Activated T-cell treated with anti-CD3 and anti-CD28 coated beads, Interleukin-2, amount 50 U/mL, for 1 hour (primary cell): ENCODE measurements around the gene SORCS1.

Source experiments
- DNase-seq: peaks from one replicate; pipeline ENCODE4 v3.0.0-alpha.2; 2020

Gene SORCS1

DNA sequence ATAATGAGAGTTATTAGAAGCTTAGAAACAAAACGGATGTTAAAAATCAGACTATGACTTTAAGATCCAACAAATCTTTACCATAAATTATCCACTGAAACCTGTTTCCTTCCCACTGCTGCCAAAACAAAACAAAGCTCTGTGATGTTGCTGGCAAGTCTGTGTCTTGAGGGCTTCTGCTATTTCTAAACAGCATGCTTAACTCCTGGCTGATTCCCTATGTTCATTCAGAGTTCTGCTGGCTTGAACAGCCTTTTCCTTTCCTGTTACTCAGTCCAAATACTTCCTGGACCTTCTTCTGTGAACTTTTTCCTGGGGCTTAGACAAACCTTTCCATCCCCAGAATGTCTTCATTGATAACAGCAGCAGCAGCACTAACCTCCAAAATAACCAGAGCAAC, 448.1 kb downstream of the SORCS1 start:
- no peak for DNase-seq

DNA sequence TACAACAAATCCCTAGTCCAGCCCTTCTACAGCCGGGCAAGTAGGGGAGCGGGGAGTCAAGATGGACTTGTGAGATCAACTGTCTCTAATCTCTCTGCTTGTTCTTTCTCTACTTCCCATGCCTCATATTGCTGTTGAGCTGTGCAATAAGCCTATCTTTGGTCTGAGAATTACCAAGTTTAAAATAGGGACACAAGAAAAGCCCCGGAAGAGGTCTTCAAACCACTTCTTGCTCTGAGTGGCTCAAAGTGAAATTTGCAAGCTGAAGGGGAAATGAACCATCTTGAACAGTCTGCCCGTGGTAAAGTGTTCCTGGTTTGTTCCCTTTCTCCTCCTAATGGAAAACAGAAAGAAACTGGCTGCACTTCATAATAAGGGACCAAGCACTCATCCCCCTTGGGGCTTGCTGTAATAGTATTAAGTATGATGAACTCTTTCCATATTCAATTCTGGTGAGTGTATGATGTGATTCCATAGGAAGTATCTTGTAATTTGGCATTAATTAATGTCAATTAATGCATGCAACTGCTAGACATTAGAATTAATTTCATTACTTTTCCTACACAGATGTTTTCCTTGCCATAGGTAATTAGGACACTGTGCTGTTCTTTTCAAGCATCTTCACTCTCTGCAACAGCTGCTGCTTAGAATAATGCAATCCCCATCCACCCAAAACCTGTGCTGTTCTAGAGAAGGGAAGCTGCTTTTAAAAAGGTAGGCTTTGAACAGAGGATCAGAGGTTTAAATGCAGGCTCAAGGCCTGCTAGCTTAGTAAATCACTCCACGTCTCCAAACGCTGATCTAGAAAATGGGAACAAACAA, 449.6 kb downstream of the SORCS1 start:
- DNase-seq, result no peak

- DNase-seq, result no peak
Measured at GRCh38 chr10:106713846-106714245, 450.7 kb downstream of the SORCS1 start.

DNA sequence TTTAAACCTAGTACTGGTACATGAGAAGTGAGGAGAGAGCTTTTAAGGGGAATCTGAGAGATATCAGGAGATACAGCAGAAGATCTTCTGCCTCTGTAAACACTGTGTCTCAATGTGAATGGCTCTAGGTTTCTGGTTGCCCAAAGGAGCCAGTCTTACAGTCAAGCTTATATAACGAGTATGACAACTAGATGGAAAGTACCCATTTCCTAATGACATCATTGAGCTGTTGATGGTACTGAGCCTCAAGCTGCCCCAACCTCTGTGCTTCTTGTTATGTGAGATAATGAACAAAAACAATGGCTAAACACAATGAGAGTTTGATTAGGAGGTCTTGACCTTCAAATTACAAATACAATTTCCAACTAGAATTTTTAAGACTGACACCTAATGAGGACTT, 451.5 kb downstream of the SORCS1 start:
- DNase-seq, result no peak

GRCh38 chr10:106711313-106711906, 453.1 kb downstream of the SORCS1 start:
- DNase-seq, result no peak

DNA sequence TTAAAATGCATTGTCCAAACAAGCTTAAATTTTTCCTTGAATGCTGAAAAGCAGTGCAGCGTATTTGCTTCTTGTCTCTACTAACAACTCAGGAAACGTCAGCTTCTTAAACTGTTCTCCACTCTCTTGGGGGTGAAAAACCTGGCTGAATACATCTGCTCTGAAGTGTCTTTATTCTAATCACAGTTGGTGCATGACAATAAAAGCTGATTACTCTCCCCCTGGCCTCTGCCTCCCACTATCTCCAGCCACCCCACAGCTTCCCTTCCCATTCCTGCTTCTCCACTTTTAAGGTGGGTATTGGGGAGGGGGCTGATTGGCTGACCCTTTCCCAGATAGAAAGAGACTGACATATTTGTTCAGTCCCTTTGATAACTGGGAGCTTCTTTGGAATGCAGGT, 456.0 kb downstream of the SORCS1 start:
- no peak for DNase-seq

- DNase-seq, result no peak
Measured at GRCh38 chr10:106707657-106708056, 456.8 kb downstream of the SORCS1 start.

DNA sequence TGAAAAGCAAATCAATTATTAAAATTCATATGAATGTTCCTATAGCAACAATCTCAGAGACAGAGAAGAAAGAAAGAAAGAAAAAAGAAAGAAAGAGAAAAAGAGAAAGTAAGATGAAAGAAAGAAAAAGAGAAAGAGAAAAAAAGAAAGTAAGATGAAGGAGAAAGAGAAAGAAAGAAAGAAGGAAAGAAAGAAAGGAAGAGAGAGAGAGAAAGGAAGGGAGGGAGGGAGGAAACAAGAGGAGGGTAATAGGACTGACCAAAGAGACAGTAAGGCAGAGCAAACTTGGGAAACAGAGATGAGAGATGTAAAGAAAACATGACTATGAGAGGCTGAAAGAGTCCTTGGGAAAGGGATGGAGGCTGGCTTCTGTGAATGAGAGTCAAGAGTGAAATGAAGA, 458.4 kb downstream of the SORCS1 start:
- DNase-seq, result no peak

- no peak for DNase-seq
Measured at GRCh38 chr10:106705681-106706100, 458.8 kb downstream of the SORCS1 start.

GRCh38 chr10:106696239-106696638, 468.3 kb downstream of the SORCS1 start:
- DNase-seq, result no peak

GRCh38 chr10:106694696-106695095, 469.8 kb downstream of the SORCS1 start:
- no peak for DNase-seq

GRCh38 chr10:106682175-106682574, 482.3 kb downstream of the SORCS1 start:
- no peak for DNase-seq

DNA sequence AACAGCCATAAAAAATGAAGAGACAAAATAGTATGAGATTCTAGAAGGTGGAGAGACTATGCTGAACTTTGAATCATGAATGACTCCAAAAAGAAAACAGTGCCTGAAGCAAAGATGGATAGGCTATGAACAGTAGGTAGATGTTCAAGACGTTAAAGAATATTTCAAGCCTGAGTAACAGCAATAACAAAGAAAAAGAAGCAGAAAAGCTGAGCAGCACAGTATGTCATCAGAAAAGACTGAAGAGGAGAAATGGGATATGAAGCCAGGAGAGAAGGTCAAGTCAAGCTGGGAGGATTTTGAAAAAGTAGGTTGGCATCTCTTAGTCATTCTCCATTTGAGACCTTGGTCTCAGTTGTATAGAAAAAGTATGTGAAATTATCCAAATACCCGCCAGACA, 484.4 kb downstream of the SORCS1 start:
- no peak for DNase-seq

DNA sequence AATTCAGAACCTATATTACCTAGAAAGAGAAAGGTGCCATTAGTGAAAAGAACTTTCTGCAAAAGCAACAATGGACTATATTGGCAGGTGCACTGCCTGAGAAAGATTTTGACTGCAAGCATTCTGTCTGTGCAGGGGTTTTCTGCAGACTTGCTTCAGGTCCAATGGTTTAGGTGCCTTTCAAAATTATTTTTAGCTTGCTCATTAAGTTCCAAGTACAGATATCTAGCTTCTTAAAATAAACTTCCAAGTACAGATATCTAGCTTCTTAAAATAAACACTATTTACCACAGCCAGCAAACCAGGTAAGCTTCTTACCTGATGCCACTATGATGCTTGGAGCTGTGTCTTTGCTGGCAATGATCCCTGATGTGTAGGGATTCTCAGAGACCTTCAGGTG, 485.2 kb downstream of the SORCS1 start:
- no peak for DNase-seq

GRCh38 chr10:106672517-106673175, 491.9 kb downstream of the SORCS1 start:
- DNase-seq, result no peak

DNA sequence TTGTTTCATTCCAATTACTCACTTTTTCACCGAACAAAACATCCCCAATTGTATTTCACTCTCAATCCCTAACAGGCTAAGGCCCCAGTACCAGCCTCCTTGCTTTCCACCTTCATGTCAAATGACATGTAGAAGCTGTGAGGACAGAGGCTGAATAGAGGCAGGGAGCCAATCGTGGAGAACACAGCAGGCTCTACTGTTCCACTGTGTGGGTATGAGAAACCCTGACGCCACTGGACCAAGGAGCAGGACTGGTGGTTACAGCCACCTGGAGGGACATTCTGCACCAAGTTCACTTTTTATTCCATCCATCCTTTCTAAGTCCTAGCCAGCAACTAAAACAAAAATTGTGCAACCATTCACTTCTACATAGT, 502.8 kb downstream of the SORCS1 start:
- no peak for DNase-seq

DNA sequence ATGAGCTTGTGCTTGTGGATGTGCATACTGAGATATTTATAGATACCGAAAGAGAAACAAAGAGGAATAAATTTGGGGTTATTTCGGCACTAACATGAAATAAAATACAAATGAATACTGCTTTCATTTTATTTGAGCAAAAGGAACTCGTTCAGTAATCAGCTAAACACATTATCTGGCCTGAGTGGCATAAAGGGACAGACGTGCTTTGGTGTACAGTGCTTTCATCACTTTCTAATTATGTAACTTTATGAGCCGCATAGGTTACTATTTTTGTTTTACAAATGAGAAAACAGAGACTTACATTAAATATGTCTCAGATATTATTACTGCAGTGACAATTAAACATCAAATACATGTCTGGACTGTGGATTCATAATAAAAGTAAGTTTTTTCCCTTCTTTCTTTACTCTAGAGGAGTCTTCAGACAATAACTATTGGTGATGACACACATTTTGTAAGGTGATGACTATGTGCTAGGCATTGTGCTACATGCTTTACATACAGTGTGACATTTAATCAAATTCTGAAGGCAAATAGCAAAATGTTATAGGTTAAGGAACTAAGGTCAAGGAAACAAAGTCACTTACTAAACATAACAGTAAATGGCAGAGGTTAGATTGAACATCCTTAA, 503.3 kb downstream of the SORCS1 start:
- no peak for DNase-seq

DNA sequence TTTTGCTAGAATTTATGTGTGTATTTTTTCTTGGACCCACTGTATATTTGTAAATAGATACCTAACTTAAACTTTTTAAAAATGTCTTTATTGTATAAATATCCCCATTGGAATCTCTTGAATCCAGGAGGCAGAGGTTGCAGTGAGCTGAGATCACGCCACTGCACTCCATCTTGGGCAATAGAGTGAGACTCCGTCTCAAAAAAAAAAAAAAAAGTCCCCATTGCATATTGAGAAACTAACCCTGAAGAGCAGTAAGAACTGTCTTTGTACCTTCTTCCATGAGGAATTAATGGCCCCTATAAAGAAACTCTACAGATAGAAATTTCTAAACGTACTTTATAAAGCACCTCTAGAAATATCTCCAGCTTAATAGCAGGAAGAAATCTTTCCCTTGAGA, 504.0 kb downstream of the SORCS1 start:
- DNase-seq, result no peak

GRCh38 chr10:106655636-106656035, 508.9 kb downstream of the SORCS1 start:
- no peak for DNase-seq

DNA sequence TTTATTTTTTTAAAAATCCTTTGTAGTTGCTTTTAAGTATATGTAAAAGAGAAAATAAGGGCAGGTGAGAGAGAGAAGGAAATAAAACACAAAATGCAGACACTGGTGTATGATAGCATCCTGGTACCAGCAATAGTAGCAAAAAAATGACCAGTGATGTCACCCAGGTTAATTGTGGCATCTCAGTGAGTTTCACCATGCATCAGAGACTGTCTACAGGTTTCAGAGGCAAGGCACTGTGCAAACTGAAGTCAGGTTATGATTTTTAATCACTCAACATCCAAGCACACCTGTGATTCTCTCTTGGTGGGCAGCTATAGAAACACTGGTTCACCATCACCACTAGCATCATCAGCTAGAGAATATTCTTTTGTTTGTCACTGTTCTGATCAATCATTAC, 509.3 kb downstream of the SORCS1 start:
- no peak for DNase-seq

- DNase-seq, result no peak
Measured at GRCh38 chr10:106652279-106652678, 512.2 kb downstream of the SORCS1 start.

- DNase-seq, result no peak
Measured at GRCh38 chr10:106648534-106649481, 515.7 kb downstream of the SORCS1 start.

DNA sequence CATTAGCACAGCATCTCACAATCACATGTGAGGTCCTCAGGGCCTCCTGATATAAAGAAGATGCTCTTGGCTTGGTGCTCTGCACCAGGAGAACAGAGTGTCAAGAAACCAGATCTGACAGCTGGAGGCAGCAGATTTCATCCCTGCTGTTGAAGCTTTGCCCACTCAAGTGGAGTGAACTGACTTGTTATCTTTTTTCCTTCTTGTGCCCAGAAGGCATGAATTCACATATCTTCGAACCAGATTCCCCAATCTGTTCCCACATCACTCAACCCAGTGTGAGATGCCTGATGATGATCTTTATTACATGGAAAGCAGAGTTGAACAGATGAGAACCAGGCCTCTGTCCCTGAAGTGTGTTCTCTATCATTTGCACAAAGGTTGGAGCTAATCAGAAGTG, 521.0 kb downstream of the SORCS1 start:
- DNase-seq, result no peak
